NB4 (cell line): ENCODE measurements around the gene UNC13C.

Experiments
- CTCF ChIP-seq: IDR thresholded peaks from one replicate; pipeline ENCODE4 v1.5.1; 2012; ENCODE audit warnings: low read depth, low read length
- MYC ChIP-seq: IDR thresholded peaks from 2 replicates; pipeline ENCODE4 v1.6.1; 2011; ENCODE audit warnings: low read depth, low read length
- POLR2A ChIP-seq: IDR thresholded peaks from 2 replicates; pipeline ENCODE4 v1.6.1; 2011; ENCODE audit warnings: mild to moderate bottlenecking; ENCODE audit not compliant: insufficient read length; ENCODE audit errors: extremely low read depth
- TF ChIP-seq, protein P1 (sequence below): IDR thresholded peaks from 2 replicates; pipeline ENCODE4 v1.6.1; 2011; ENCODE audit warnings: low read depth, low read length

DNA sequence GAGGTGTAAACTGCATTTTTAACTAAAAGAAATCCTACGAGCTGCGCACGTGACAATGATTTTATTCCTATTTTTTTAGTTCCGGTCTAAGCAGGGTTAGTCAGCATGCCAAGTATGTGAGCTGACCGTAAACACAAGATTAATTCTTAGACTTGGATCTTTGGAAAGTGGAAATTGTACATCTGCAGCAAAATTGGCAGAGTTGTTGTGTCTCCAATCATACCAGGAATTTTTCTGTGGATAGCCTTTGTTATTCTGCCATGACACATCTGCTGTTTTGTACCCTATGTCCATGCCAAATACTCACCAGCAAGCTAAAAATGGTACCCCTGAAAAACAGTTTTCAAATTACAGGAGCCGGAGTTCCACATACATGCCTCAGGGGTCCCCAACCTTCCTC is 562.5 kb downstream of the UNC13C start:
- TF ChIP-seq CTCF (no peak), POLR2A (no peak), MYC (no peak)
- TF ChIP-seq, protein P1, sequence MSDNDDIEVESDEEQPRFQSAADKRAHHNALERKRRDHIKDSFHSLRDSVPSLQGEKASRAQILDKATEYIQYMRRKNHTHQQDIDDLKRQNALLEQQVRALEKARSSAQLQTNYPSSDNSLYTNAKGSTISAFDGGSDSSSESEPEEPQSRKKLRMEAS: no peak
